Fibroblast of lung (primary cell): ENCODE data around the gene PLCG2. TPM values are rescaled to one million over a fixed set of nuclear protein-coding genes. Genes with fewer than 3 reads are reported as not detected.

Experiments
- DNase-seq, 2 donors: peaks; one replicate each; pipeline versions ENCODE4 v3.0.0 to v3.0.0-alpha.2; 2010; ENCODE audit warnings: low read depth in 2 of 2
- H2AFZ ChIP-seq: 2 replicates; pipeline ENCODE4 v1.5.1; 2012; ENCODE audit warnings: low read length, control low read depth, inconsistent platforms
- H3K27ac ChIP-seq: 2 replicates; pipeline ENCODE4 v1.5.1; 2011; ENCODE audit warnings: low read length, control low read depth; ENCODE audit not compliant: insufficient read depth
- H3K27me3 ChIP-seq: 2 replicates; pipeline ENCODE4 v1.5.1; 2011; ENCODE audit warnings: mild to moderate bottlenecking, low read length; ENCODE audit not compliant: control insufficient read depth, insufficient read depth
- H3K36me3 ChIP-seq: 2 replicates; pipeline ENCODE4 v1.5.1; 2011; ENCODE audit warnings: low read length; ENCODE audit not compliant: control insufficient read depth, insufficient read depth
- H3K4me1 ChIP-seq: 2 replicates; pipeline ENCODE4 v1.5.1; 2011; ENCODE audit warnings: low read length; ENCODE audit not compliant: control insufficient read depth, insufficient read depth; ENCODE audit errors: extremely low read depth
- H3K4me2 ChIP-seq: 2 replicates; pipeline ENCODE4 v1.5.1; 2011; ENCODE audit warnings: low read length, control low read depth; ENCODE audit not compliant: insufficient read depth; ENCODE audit errors: extremely low read depth
- H3K4me3 ChIP-seq, 4 experiments: fragments of 200-600 bp in 1 of 4; sonication (generic) in 1 of 4; replicated peaks in 1 of 4; 2 replicates each; pipeline ENCODE4 v1.5.1; 2011 to 2016; ENCODE audit warnings: low read length in 4 of 4, low read depth in 3 of 4, mild to moderate bottlenecking in 3 of 4, control low read depth in 2 of 4, inconsistent platforms in 1 of 4, mixed read lengths in 1 of 4; ENCODE audit not compliant: insufficient read depth in 1 of 4; ENCODE audit errors: control extremely low read depth in 1 of 4
- H3K79me2 ChIP-seq: 2 replicates; pipeline ENCODE4 v1.5.1; 2012; ENCODE audit warnings: mild to moderate bottlenecking, low read length, inconsistent platforms; ENCODE audit not compliant: control insufficient read depth, insufficient read depth
- H3K9ac ChIP-seq: 2 replicates; pipeline ENCODE4 v1.5.1; 2011; ENCODE audit warnings: mild to moderate bottlenecking, low read length, control low read depth; ENCODE audit not compliant: insufficient read depth
- H3K9me3 ChIP-seq: 2 replicates; pipeline ENCODE4 v1.5.1; 2012; ENCODE audit warnings: low read depth, low read length; ENCODE audit not compliant: control insufficient read depth, insufficient read depth
- H4K20me1 ChIP-seq: 2 replicates; pipeline ENCODE4 v1.5.1; 2011; ENCODE audit warnings: low read length; ENCODE audit not compliant: control insufficient read depth, insufficient read depth; ENCODE audit errors: extremely low read depth
- CTCF ChIP-seq, 2 donors: IDR thresholded peaks in 1 of 2; conservative IDR thresholded peaks in 1 of 2; 1 replicate in 1 of 2; 2 replicates in 1 of 2; pipeline ENCODE4 v1.5.1; 2011 to 2012; ENCODE audit warnings: low read length in 2 of 2, control low read depth in 1 of 2, inconsistent platforms in 1 of 2, low read depth in 1 of 2, mild to moderate bottlenecking in 1 of 2
- EZH2 ChIP-seq: IDR thresholded peaks from 2 replicates; pipeline ENCODE4 v1.5.1; 2012; ENCODE audit warnings: low read length, control low read depth, mild to moderate bottlenecking; ENCODE audit errors: missing control alignments
- polyA plus RNA-seq, 2 donors: library from polyadenylated mRNA; depleted of rRNA in 1 of 2; stranded (reverse) in 1 of 2; unstranded in 1 of 2; fragments of >200 nt; gene quantifications; 2 replicates each; pipeline ENCODE4 v1.2.1, GENCODE V29; 2011 to 2012; ENCODE audit warnings: missing spikeins in 1 of 2
- total RNA-seq: library from RNA; depleted of rRNA; stranded (reverse); fragments of >200 nt; gene quantifications from 2 replicates; pipeline ENCODE4 v1.2.1, GENCODE V29; 2014

PLCG2 gene
- total and polyA plus RNA-seq, 2 donors (not counting 1 experiment from before 2014, with no cell fraction given), result 0.53 to 0.66 TPM

- Histone ChIP-seq H3K4me1 (no peaks in the 10 kb centered on the region), H3K79me2 (no peaks in the 10 kb centered on the region), H3K9ac (no peak overlapping the region), H3K27me3 (no peaks in the 10 kb centered on the region), H3K4me2 (no peak overlapping the region), H3K27ac (no peak overlapping the region), H3K9me3 (no peaks in the 10 kb centered on the region), H4K20me1 (no peaks in the 10 kb centered on the region), H3K4me3 (no peak overlapping the region), H2AFZ (no peak overlapping the region), H3K36me3 (no peaks in the 10 kb centered on the region)
- TF ChIP-seq EZH2 (no peak), CTCF (conservative IDR thresholded peaks at IDR 0.05 in 1 of 2, IDR thresholded peaks at IDR 0.05 in 1 of 2; ENCODE audit: low read depth in 1 of 2, low read length in 2 of 2) (no peak)
- DNase-seq, result no peak
These were observed 25.1 kb downstream of the PLCG2 start for GRCh38 chr16:81804134-81804610.

- no peak for DNase-seq
- Histone ChIP-seq H3K4me3 (no peak overlapping the region), H3K9me3 (no peaks in the 10 kb centered on the region), H3K79me2 (no peaks in the 10 kb centered on the region), H3K27me3 (no peaks in the 10 kb centered on the region), H3K4me2 (no peak overlapping the region), H3K36me3 (no peaks in the 10 kb centered on the region), H2AFZ (no peak overlapping the region), H3K27ac (no peak overlapping the region), H3K4me1 (no peaks in the 10 kb centered on the region), H4K20me1 (no peaks in the 10 kb centered on the region), H3K9ac (no peak overlapping the region)
- TF ChIP-seq CTCF (conservative IDR thresholded peaks at IDR 0.05 in 1 of 2, IDR thresholded peaks at IDR 0.05 in 1 of 2; ENCODE audit: low read depth in 1 of 2, low read length in 2 of 2) (no peak), EZH2 (no peak)
These were observed 27.6 kb downstream of the PLCG2 start for GRCh38 chr16:81806696-81807095.

- Histone ChIP-seq H3K9ac (no peak overlapping the region), H2AFZ (no peak overlapping the region), H3K9me3 (no peaks in the 10 kb centered on the region), H3K36me3 (no peaks in the 10 kb centered on the region), H3K27ac (no peak overlapping the region), H4K20me1 (no peaks in the 10 kb centered on the region), H3K4me1 (no peaks in the 10 kb centered on the region), H3K79me2 (no peaks in the 10 kb centered on the region), H3K4me3 (no peak overlapping the region), H3K4me2 (no peak overlapping the region), H3K27me3 (no peaks in the 10 kb centered on the region)
- TF ChIP-seq CTCF (conservative IDR thresholded peaks at IDR 0.05 in 1 of 2, IDR thresholded peaks at IDR 0.05 in 1 of 2; ENCODE audit: low read depth in 1 of 2, low read length in 2 of 2), result no peak
- no peak for TF ChIP-seq EZH2
- no peak for DNase-seq
These were observed 28.8 kb downstream of the PLCG2 start for GRCh38 chr16:81807767-81808358.
